Liver (tissue), 6 donors: ENCODE data around the gene NOC2L. TPM values are rescaled to one million over a fixed set of nuclear protein-coding genes. Genes with fewer than 3 reads are reported as not detected.

Experiments
- ATF3 ChIP-seq: IDR thresholded peaks from 2 replicates; pipeline ENCODE4 v1.6.1; 2016; ENCODE audit warnings: antibody characterized with exemption
- FOXA1 ChIP-seq: IDR thresholded peaks from 2 replicates; pipeline ENCODE4 v1.6.1; 2016; ENCODE audit warnings: antibody characterized with exemption
- FOXA2 ChIP-seq: IDR thresholded peaks from 2 replicates; pipeline ENCODE4 v1.6.1; 2016; ENCODE audit warnings: antibody characterized with exemption
- HNF4A ChIP-seq, 2 donors: conservative IDR thresholded peaks; 2 replicates each; pipeline ENCODE4 v1.6.1; 2016; ENCODE audit warnings: antibody characterized with exemption in 2 of 2, mild to moderate bottlenecking in 2 of 2
- HNF4G ChIP-seq: IDR thresholded peaks from 2 replicates; pipeline ENCODE4 v1.6.1; 2016; ENCODE audit warnings: antibody characterized with exemption
- JUND ChIP-seq, 2 donors: IDR thresholded peaks; 2 replicates each; pipeline ENCODE4 v1.6.1; 2016; ENCODE audit warnings: antibody characterized with exemption in 2 of 2
- NR2F2 ChIP-seq: IDR thresholded peaks from 2 replicates; pipeline ENCODE4 v1.6.1; 2016; ENCODE audit warnings: antibody characterized with exemption
- SP1 ChIP-seq: IDR thresholded peaks from 2 replicates; pipeline ENCODE4 v1.6.1; 2018; ENCODE audit warnings: antibody characterized with exemption, mild to moderate bottlenecking
- TAF1 ChIP-seq: conservative IDR thresholded peaks from 2 replicates; pipeline ENCODE4 v1.6.1; 2016; ENCODE audit warnings: antibody characterized with exemption, mild to moderate bottlenecking
- YY1 ChIP-seq: IDR thresholded peaks from 2 replicates; pipeline ENCODE4 v1.6.1; 2016; ENCODE audit warnings: antibody characterized with exemption, mild to moderate bottlenecking
- ZBTB33 ChIP-seq: IDR thresholded peaks from 2 replicates; pipeline ENCODE4 v1.6.1; 2016; ENCODE audit warnings: antibody characterized with exemption
- polyA plus RNA-seq, 2 donors: library from polyadenylated mRNA; stranded (reverse) in 1 of 2; unstranded in 1 of 2; fragments of 200-250 nt in 1 of 2; fragments of >200 nt in 1 of 2; fragmentation: Nextera tagmentation in 1 of 2; extraction: Ambion mirVana in 1 of 2; gene quantifications; one replicate each; pipeline versions ENCODE4 v1.2.1 to v1.2.3, GENCODE V29; 2013 to 2015
- small RNA-seq: library from RNA; depleted of rRNA; stranded (forward); fragments of <200 nt; gene quantifications from one replicate; pipeline ENCODE3, GENCODE V24; 2014
- total RNA-seq, 2 donors: library from RNA; depleted of rRNA; stranded (reverse); fragments of >200 nt; gene quantifications; one replicate each; pipeline ENCODE4 v1.2.3, GENCODE V29; 2014
- donor health status: healthy.
- donor health status: healthy.
- donor health status: healthy.

NOC2L gene
- total and polyA plus RNA-seq, 4 donors: 17.1 to 34.5 (median 30.0) TPM

- TF ChIP-seq FOXA2 (no peak), FOXA1 (no peak), HNF4A (conservative IDR thresholded peaks at IDR 0.05) (no peak), TAF1 (no peak), SP1 (no peak), YY1 (no peak), HNF4G (no peak), ATF3 (no peak), ZBTB33 (no peak), NR2F2 (no peak), JUND (IDR thresholded peaks at IDR 0.05) (no peak)
These were observed 61.8 kb downstream of the NOC2L start (continued) for GRCh38 chr1:897226-897625.

Small RNA genes lying within 50 kb of the gene (small RNA-seq; reads per million reads assigned to genes)
- gene AL645608.3: not detected
- gene AL645608.4: not detected

Other genes with a start within 250 kb of the NOC2L start
- gene SAMD11, start 35.3 kb downstream of the NOC2L start, total RNA-seq: 1 to 10 TPM; 1.2 to 1.3 TPM
- 1 to 10 TPM in 1 of 2 donors, under 1 TPM in 1; 0.51 to 4.1 TPM for gene SAMD11, start 35.3 kb downstream of the NOC2L start, polyA plus RNA-seq
- 1 to 10 TPM in 1 of 2 donors, under 1 TPM in 1; 0.98 to 5.4 TPM for gene KLHL17, start 1.3 kb upstream of the NOC2L start, total RNA-seq
- gene KLHL17, start 1.3 kb upstream of the NOC2L start, polyA plus RNA-seq: 1 to 10 TPM; 1.2 to 3.0 TPM
- under 1 TPM in 1 of 2 donors, not detected in 1; 0.17 TPM for gene PLEKHN1, start 7.2 kb upstream of the NOC2L start, total RNA-seq
- gene PLEKHN1, start 7.2 kb upstream of the NOC2L start, polyA plus RNA-seq: under 1 TPM in 1 of 2 donors, not detected in 1; 0.18 TPM
- under 1 TPM in 1 of 2 donors, not detected in 1; under 0.01 TPM for gene PERM1, start 22.8 kb upstream of the NOC2L start, total RNA-seq
- gene PERM1, start 22.8 kb upstream of the NOC2L start, polyA plus RNA-seq: under 1 TPM in 1 of 2 donors, not detected in 1; 0.06 TPM
- gene HES4, start 40.8 kb upstream of the NOC2L start, total RNA-seq: 1 to 10 TPM in 1 of 2 donors, under 1 TPM in 1; 0.93 to 1.7 TPM
- 1 to 10 TPM; 1.7 to 1.9 TPM for gene HES4, start 40.8 kb upstream of the NOC2L start, polyA plus RNA-seq
- gene ISG15, start 54.2 kb upstream of the NOC2L start, total RNA-seq: 10 to 100 TPM in 1 of 2 donors, 1 to 10 TPM in 1; 9.3 to 30.1 TPM
- 10 to 100 TPM; 82.8 to 89.4 TPM for gene ISG15, start 54.2 kb upstream of the NOC2L start, polyA plus RNA-seq
- gene AGRN, start 60.9 kb upstream of the NOC2L start, total RNA-seq: 10 to 100 TPM; 15.7 to 22.4 TPM
- gene AGRN, start 60.9 kb upstream of the NOC2L start, polyA plus RNA-seq: 10 to 100 TPM in 1 of 2 donors, 1 to 10 TPM in 1; 1.8 to 18.1 TPM
- under 1 TPM in 1 of 2 donors, not detected in 1; 0.14 TPM for gene RNF223, start 115.0 kb upstream of the NOC2L start, total RNA-seq
- gene RNF223, start 115.0 kb upstream of the NOC2L start, polyA plus RNA-seq: not detected
- gene C1orf159, start 156.8 kb upstream of the NOC2L start, total RNA-seq: 1 to 10 TPM; 3.9 to 7.0 TPM
- 1 to 10 TPM; 4.5 to 4.8 TPM for gene C1orf159, start 156.8 kb upstream of the NOC2L start, polyA plus RNA-seq
- gene TTLL10, start 214.6 kb upstream of the NOC2L start, total RNA-seq: not detected
- not detected for gene TTLL10, start 214.6 kb upstream of the NOC2L start, polyA plus RNA-seq
- under 1 TPM in 1 of 2 donors, not detected in 1; 0.19 TPM for gene TNFRSF18, start 247.3 kb upstream of the NOC2L start, total RNA-seq
- under 1 TPM; 0.17 to 0.24 TPM for gene TNFRSF18, start 247.3 kb upstream of the NOC2L start, polyA plus RNA-seq